GM21447 (cell line): ENCODE results near the gene BTN2A1.
A peak's percentile ranks its signal among the peaks of the same experiment; 100 is the strongest.
"Not testable (repeated sequence)": the region's sequence is repeated elsewhere in the genome, so short reads cannot be mapped to it uniquely, and the experiment has no call there.

ENCODE experiments used
- ATAC-seq: cut with Tn5 transposase; IDR thresholded peaks from one replicate; pipeline ENCODE4 v1.9.1; 2021; ENCODE audit not compliant: unreplicated experiment

The BTN2A1 gene

DNA sequence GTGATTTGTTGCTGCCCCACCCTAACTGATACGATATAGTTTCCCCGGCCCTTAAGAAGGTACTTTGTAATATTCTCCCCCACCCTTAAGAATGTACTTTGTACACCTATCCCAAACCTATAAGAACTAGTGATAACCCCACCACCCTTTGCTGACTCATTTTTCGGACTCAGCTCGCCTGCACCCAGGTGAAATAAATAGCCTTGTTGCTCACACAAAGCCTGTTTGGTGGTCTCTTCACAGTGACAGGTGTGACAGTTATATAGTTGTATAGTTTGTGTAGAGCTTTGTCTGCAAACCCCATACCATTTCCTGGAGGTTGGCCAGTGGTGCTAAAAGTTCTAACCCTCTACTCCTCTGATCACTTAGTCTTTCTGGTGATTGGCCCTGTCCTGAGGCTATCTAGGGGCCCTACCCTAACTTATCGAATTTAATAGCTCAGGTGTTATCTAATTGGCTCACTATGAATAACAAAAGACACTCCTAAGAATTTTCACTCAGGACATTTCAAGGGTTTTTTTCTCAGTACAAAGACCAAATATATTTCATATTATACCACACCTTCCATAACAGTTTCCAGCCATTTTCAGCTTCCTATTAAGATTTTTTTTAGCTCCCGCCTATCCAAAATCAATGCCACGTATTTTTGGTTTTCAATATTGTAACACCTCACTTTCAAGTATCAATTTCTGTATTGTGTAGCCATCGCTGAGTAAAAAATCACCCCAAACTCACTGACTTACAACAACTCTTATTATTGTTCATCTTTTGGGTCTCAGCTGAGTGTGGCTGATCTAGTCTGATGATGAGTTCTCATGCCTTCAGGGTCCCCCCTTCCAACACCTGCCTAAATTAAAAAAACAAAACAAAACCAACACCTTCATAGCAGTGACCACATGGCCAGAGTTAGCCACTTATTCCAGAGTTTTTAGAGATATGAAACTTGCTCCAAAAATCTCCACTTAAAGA, 32.5 kb downstream of the BTN2A1 start:
- no peak for ATAC-seq

DNA sequence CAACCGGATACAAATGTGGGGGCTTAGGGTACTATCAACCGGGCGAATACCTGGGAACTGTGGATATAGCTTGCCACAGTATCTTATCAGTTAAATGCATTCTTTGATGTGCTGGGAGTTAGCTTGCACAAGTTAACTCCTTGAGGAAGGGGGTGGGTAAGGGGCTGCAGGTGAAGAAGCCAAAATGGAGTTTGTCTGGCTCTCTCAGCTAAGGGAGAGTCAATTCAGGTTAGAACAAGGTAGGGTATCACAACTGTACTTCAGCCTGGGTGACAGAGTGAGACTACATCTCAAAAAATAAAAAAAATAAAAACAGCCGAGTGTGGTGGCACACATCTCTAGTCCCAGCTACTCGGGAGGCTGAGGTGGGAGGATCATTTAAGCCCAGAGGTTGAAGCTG, 33.8 kb downstream of the BTN2A1 start:
- no peak for ATAC-seq

DNA sequence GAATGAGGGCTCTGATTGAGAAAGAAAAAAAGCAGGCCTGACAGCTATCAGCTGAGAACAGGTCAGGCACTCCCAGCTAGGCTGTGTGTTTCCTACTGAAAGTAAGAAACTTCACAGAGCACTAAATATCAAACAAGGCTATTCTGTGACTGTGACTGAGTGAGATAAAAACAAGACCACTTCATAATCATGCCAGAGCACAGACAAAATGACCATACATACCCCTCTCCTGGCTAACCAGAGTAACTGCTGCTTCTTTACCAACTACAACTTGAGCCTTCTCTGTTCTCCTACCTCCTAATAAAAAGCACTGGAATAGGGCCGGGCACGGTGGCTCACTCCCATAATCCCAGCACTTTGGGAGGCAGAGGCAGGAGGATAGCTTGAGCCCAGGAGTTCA, 35.5 kb downstream of the BTN2A1 start:
- ATAC-seq, result no peak

DNA sequence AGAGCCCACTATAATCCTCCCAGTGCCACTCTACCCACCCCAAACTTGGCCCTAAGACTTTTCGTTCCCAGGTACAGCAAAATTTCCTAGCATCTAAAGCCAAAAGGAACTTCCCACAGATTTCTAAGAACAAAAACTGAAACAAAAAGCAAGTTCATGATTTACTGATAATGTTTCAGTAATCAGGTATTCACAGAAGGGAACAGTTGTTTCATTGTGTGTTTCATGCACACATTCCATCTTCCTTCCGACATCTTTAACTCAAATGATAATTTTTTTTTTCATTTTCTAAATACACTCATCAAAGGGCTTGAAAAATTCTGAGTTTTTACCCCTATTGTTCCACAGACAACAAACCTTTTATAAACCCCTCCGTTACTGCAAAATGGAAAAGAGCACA, 36.4 kb downstream of the BTN2A1 start:
- no peak for ATAC-seq

DNA sequence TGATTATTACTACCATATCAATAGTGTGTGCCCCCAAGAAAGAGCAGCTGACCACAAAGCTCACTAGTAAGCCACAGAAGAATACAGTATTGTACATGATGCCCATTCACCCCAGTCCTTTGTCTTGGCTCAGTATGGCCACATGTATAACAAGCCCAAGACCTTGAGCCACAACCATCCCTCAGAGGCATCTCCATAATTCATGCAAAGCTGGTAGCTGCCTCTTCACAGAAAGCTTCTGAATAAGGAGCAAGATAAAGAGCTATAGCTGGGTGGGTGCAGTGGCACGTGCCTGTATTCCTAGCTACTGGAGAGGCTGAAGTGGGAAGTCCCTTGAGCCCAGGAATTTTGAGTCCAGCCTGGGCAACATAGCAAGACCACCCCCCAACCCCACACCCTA, 37.5 kb downstream of the BTN2A1 start:
- no peak for ATAC-seq

DNA sequence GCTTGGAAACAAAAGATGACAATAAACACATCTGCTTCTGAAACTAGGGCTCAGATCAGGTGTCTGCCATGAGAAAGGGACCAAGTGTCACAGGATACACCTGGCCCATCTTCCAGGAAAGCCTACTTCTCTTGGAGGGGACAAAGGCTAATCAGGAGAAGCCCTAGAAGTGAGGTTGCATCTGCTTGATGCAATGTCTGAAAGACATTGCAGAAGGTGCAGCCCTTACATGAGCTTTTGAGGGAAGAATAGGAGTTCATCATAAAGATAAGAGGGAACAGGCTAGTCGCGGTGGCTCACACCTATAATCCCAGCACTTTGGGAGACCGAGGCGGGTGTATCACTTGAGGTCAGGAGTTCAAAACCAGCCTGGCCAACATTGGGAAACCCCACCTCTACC, 39.9 kb downstream of the BTN2A1 start:
- ATAC-seq, result no peak

DNA sequence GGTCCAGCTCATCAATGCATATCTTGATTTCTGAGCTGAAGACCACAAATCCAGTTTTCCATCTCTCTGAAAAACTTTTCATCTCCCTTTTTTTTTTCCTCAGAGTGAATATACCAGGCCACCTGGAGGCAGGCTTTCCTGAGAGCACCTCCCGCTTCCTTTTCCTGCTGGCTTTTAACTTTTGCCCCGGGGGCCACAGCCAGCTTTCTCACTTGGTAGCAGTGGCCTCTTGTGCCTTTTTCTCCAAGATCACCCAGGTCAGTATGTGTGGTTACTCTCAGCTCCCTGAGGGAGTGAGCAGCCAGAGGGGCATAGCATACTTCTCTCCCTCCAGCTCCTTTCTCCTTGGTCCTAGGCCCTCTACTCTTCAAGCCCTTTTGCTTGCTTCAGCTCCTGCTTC, 42.3 kb downstream of the BTN2A1 start, which contains the start of gene BTN1A1:
Gene BTN1A1, plus strand, starts transcription at position 202 of the 400 bp plus-strand sequence. CDS start 984 bp downstream, outside the sequence.
- ATAC-seq, result no peak

DNA sequence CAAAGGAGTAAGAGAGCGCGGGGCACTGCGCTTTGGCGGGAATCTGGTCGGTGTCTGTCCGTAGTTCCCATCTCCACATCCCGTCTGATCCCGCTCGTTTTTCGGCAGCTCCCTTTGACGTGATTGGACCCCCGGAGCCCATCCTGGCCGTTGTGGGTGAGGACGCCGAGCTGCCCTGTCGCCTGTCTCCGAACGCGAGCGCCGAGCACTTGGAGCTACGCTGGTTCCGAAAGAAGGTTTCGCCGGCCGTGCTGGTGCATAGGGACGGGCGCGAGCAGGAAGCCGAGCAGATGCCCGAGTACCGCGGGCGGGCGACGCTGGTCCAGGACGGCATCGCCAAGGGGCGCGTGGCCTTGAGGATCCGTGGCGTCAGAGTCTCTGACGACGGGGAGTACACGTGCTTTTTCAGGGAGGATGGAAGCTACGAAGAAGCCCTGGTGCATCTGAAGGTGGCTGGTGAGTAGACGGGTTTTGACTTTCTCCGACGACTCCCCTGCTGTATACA, 43.8 kb downstream of the BTN2A1 start:
- no peak for ATAC-seq

DNA sequence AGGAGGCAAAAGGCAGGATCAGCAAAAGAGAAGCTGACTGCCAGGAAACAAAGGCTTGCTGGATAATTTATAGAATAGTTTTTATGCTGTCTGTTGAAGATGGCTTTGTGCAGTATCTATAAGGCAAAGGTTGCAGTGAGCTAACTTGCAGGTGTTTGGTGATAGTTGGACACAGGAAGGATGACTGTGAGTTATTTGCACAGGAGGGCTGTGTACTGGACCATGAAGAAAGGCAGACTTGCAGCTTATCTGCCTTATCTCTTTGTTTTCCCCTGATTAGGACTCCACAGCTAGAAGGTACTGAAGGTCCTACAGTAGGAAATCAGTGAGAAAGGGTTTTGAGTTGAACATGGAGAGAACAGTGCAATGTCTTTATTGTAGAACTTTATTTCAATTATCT, 44.4 kb downstream of the BTN2A1 start:
- peak; percentile 75 for ATAC-seq

DNA sequence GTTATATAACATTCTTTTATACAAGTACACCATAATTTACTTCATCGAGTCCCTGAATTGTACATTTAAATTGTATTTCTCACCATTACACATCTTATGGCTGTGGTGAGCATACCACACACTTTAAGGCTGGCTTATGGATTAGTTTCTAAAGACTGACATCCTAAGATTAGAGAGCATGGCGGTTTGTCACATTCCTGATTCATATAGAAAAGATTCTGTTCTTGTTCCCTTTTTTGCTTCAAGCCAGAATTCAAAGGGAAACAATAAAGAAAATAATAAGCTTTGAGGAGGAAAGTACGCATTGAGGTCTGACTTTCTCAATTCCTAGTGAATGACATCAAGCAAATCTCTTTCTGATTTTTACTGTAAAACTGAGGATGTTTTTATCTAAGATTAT, 44.9 kb downstream of the BTN2A1 start:
- ATAC-seq, result no peak

DNA sequence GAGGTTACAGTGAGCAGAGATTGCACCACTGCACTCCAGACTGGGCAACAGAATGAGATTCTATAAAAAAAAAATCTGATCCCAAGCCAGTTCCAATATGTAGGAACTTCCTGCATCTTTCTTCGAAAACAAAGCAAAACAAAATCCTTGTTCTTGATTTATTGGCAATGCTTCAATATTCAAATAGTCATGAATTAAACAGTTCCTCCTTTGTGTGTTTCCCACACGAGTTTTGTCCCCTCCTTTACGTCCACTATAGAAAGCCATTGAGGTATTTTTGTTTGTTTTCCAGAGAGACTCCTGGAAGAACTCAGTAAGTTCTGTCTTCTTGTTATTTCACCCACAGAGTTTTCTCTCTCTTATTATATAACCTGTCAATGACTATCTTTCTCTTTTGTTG, 49.9 kb downstream of the BTN2A1 start:
- ATAC-seq, result no peak

DNA sequence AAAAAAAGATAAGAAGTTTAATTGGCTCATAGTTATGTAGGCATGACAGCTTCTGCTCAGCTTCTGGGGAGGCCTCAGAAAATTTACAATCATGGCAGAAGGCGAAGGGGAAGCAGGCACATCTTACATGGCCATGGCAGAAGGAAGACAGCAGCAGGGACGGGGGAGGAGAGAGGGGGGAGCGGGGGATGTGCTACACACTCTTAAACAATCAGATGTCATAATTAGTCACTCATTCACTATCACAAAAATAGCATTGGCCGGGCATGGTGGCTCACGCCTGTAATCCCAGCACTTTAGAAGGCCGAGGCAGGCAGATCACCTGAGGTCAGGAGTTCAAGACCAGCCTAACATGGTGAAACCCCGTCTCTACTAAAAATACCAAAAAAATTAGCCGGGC, 53.3 kb downstream of the BTN2A1 start:
- not testable (repeated sequence) for ATAC-seq

DNA sequence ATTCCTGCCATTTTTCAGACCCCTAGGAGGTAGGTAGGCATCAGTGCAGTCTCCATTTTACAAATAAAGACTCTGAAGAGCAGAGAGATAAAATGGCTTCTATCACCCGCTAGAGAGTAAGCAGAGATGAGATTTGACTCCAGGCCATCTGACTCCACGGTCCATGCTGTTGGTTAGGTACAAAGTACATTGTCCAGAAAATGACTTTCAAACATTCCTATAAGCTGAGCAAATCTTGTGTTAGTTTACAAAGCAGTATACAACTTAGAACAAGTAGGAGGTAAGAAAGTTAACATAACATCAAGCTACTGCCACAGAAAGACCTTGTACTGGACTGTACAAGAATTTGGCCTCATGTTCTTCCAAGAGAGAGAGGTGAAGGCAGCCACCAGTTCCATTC, 57.2 kb downstream of the BTN2A1 start:
- ATAC-seq, result no peak

DNA sequence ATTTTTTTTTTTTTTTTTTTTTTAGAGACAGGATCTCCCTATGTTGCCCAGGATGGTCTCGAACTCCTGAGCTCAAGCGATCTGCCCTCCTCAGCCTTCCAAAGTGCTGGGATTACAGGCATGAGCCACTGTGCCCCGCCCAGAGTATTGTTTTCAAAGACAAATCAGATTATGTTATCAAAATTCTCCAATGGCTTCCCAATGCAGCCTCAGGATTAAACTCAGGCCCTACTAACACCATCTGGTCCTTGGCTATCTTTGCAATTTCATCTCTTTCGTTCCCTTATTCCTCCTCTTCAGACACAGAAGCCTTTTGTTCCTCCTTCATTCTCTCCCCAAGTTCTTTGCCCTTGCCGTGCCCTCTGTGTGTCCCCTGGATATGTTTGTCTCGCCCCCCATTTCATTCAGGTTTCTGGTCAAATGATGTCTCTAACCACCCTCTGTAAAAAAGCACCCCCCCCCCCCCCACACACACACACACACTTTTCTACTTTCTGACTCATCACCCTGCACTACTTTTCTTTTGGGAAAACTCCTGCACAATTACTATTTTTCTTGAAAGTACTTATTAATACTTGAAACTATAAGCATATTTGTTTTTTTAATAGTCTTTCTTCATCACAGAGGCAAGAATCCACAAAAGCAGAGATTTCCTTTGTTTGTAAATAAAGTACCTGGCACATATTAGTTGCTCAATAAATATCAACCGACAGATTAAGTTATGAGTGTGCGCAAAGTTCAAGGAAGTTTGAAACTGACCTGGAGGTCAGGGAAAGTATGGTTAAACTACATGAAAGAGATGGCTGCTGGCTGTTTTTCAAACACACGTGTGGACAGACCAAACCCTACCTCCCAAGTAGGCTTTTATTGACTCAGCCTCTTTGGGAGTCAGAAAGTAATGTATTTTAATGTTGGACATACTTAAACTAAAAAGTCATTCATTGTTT, 59.0 kb downstream of the BTN2A1 start:
- ATAC-seq, result no peak
